HG03095 (cell line): ENCODE measurements around the gene ARHGAP8.

Experiments
- ATAC-seq: cut with Tn5 transposase; IDR thresholded peaks from one replicate; pipeline ENCODE4 v1.9.1; 2021; ENCODE audit warnings: moderate library complexity; ENCODE audit not compliant: unreplicated experiment

Gene ARHGAP8

DNA sequence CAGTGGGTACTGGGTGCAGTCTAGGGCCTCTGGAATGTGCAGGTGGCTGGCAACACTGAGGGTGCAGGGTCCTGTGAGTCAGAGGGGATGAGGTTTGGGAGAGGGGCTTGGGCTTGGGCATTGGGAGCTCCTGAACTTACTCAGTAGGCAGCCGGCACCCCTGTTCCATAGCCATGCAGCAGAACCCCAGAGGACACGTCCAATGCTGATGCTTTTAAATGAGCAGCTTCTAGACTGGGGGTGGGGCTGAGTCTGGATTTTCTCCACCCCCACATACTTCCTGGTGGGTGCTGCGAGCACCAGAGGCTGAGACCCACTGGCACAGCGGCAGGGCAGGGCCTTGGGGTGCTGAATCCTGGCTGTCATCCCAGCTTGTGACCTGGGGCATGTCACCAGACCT lies 71.4 kb downstream of the ARHGAP8 start:
- no peak for ATAC-seq

DNA sequence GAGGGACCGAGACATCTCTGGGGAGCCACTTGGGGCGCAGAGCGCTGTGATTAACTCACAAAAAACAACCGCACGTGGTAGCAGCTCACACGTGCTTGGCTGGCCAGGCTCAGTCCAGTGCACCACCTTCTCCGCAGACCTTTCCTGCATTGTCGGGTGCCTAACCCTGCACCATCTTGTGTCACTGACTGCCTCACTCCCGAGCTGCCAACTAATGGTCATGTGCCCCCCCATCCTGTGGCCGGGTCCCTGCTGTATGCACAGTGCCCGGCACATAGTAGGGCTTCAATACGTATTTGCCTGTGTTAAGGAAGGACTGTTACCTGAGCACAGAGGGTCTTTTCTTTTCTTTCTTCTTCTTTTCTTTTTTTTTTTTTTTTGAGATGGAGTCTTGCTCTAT lies 71.9 kb downstream of the ARHGAP8 start:
- ATAC-seq: no peak

DNA sequence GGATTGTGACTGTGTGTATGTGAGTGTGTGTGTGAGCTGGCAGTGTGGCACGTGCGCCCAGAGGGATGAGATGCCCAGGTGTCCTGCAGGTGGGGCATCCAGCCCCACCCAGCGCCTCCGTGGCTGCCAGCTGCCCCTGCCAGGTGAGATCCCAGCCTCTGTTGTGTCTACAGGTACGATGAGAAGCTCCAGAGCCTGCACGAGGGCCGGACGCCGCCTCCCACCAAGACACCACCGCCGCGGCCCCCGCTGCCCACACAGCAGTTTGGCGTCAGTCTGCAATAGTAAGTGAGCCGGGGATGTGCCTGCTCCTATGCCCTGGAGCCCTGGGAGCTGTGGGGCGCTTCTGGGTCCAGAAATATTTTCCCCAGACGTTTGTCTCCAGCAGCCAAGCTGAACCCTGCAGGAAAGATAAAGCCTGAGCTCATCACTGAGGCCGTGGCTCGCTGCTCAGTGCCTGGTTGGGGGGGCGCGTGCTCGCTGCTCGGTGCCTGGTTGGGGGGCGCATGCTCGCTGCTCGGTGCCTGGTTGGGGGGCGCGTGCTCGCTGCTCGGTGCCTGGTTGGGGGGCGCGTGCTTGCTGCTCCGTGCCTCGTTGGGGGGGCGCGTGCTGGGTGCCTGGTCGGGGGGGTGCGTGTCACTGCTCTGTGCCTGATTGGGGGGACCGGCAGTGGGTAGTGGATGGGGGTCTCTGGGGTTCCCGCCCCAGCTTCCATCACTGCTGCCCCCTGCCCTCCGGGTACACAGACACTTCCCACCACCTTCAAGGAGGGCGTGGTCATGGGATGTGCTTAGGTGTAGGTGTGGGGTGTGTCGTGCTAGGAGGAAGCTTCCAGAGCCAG lies 73.2 kb downstream of the ARHGAP8 start:
- ATAC-seq: no peak

DNA sequence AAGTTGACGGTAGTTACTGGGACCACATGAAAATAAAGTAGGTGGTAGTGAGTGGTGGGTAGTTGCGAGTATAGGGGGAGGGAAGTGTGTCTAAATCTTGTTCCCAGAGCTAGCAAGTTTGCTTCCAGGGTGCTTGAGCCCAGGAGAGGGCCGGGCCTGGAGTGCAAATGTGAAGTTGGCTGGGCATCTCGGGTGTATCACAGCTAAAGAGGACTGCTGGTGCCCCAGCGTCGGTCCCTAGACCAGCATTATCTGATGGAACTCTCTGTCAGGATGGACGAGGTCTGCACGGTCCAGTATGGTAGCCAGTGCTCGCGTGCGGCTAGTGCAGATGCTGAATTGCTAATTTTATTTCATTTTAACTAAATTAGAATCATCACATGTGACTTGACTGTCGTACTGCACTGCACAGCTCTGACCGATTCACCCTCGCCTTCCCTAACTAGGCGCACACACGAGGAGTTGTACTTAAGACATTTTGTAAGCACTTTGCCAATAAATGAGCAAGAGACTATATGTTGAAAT lies 75.4 kb downstream of the ARHGAP8 start:
- ATAC-seq: no peak

DNA sequence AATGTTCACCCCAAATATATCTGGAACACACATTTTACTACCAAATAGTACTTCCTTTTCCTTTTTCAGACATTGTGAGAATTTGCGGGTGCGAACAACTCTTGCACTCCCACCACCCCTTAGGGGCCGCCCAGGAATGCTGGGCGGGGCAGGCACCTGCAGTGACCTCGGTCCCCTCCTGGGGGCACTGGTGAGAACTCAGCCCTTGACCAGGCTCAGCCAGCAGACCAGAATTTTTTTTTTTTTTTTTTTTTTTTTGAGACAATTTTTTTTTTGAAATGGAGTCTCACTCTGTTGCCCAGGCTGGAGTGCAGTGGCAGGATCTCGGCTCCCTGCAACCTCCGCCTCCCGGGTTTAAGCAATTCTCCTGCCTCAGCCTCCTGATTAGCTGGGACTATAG lies 75.8 kb downstream of the ARHGAP8 start:
- ATAC-seq: no peak

DNA sequence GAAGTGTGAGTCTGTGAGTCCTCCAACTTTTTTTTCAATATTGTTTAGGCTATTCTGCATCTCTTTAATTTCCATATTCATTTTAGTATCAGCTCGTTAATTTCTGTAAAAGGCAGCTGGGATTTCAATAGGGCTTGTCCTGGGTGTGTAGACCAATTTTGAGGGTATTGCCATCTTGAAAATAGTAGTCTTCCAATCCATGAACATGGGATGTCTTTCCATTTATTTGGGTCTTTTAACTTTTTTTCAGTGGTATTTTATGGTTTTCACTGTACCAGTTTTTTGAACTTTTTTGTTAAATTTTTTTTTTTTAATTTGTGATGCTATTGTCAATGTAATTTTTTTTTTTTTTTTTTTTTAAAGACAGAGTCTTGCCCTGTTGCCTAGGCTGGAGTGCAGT lies 79.5 kb downstream of the ARHGAP8 start:
- ATAC-seq: no peak

DNA sequence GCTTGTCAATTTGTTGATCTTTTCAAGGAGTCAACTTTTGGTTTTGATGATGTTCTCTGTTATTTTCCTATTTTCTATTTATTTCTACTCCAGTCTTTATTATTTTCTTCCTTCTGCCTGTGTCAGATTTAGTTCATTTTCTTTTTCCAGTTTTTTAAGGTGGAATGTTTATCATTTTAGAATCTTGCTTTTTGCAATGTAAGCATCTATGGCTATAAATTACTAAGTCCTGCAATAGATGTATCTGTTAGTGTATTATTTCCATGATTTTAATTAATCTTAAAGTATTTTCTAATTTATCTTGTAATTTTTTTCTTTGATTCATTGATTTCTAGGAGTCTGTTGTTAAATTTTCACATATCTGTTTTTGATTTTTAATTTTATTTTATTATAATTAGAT lies 81.7 kb downstream of the ARHGAP8 start:
- ATAC-seq: no peak

DNA sequence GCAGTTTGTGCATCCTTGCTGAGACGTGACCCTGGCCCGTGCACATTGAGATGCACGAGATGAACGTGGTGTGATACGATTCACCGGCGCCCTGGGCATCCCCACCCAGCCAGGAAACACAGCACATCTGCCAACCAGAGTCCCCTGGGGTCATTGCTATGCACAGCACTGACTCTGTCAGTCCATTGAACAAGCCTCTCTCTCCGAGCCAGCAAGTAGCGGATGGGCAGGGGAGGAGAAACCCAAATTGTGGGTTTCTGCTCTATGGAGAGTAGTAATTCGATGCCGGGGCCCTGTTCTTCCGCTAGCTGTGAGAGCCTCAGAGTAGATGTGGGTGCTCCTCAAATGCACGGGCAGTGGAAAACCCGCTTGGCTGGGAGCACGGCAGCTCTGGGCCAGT lies 85.1 kb downstream of the ARHGAP8 start:
- no peak for ATAC-seq

DNA sequence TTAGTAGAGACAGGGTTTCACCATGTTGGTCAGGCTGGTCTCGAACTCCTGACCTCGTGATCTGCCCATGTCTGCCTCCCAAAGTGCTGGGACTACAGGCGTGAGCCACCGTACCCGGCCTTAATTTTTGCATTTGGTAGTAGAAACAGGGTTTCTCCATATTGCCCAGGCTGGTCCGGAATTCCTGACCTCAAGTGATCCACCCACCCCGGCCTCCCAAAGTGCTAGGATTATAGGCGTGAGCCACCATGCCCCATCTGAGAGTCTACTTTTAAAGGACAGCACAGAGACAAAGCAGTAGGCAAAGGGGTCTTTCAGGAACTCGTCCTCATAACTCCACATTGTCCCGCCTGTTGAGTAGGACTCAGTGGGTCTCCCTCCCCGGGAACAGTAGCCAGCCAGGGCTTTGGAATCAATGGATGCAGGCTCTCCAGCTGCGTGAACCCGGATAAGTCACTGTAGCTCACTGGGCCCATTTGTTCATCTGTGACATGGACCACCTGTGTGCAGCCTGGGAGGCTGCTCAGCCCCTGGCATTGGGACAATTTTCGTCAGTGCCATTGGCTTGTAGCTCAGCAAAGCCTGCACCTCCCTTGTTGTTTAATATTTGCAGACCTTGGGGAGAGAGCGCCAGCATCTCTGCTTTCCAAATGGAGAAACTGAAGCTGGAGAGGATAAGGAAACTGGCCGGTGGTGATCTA lies 86.1 kb downstream of the ARHGAP8 start:
- ATAC-seq: no peak

DNA sequence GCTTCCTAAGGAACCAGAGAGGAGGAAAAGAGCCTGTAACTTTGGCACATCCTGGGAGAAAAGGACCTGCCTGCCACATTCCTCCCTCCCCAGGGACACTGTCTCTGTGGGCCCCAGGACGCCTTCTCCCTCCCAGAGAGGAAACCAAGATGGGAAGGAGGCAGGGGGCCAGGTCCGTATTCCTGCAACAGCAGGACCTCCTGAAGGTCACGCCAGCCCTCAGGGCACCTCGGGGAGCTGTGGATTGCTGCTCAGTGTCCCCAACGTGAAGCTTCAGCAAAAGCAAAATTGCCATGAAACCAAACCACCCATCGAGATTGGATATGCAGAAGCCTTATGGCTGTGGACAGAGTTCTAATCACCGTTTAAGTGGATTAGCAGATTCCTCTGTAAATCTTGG lies 86.7 kb downstream of the ARHGAP8 start:
- ATAC-seq: no peak

DNA sequence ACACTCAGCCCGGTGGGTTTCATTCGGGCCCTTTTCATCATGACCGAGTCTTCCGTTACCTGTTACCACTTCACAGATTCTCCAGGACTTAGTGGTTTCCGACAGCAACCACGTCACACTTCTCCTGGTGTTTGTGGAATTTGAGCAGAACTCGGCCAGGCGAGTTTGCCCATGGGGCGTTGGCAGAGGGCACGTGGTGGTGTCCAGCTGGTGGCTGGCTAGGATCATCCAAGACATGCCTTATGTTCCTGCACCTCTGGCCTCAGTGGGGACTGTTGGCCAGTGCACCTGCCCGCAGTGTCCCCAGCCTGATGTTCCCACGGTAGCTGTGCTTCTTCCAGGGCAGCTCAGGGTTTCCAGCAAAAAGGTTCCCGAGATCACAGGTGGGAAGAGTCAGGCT lies 87.3 kb downstream of the ARHGAP8 start:
- no peak for ATAC-seq

DNA sequence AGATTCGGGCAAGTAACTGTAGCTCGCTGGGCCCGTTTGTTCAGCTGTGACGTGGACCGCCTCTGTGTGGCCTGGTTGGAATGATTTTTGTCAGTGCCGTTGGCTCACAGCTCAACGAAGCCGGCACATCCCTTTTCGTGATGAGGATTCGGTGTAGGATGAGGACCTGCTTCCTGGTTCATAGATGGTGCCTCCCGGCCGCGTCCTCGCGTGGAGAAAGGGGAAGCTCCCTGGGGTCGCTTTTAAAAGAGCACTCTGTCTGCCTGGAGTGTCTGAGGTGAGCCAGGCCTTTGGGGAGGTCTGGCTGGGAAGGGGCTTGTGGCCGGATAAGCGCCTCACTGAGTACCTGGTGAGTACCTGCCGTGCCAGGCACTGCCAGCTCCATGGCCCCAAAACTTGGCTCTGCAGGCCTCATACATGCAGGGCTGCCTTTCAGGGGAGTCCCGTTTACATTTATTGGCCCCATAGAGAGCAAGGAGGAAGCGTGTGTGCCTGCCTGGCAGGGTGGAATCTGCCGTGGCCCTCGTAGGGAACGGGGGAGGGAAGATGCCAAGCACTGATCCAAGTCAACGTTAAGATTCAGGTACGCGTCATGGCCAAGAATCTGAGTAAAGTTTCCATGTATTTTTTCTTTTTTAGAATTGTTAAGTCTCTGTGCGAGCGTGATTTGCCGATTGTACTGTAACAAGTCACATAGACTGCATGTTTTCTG lies 88.4 kb downstream of the ARHGAP8 start:
- ATAC-seq: no peak

DNA sequence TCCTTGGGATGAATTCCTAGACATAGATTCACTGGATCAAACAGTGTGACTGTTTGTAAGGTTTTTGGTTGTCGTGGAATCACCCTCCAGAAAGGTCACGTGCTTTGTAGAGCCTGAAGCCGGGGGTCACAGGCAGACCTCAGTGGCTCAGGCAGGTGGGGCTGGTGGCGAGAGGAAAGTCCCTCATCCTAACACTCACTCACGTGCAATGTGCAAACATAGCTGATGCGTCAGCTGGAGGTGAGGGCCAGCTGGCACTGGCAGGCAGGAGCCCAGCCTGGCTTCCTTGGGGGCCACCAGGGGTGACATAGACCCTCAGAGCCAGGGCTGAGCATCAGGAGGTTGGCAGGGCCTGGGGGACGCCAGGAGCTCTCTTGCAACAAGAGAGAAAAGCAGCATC lies 90.0 kb downstream of the ARHGAP8 start:
- no peak for ATAC-seq

DNA sequence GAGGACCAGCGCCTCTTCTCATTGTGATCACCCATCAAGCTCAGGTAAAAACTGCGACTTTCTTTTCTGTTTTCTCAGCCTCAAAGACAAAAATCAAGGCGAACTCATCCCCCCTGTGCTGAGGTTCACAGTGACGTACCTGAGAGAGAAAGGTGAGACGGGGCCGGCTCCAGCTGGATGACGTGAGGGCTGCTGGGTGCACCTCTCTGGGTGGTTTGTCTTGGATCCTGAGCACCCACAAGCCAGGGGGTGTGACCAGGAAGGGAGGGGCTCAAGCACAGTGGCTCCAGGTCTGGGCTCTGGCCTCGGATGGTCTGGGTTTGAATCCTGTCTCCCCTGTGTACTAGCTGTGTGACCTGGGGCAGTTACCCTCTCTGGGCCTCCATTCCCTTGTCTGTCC lies 92.8 kb downstream of the ARHGAP8 start:
- ATAC-seq: no peak

DNA sequence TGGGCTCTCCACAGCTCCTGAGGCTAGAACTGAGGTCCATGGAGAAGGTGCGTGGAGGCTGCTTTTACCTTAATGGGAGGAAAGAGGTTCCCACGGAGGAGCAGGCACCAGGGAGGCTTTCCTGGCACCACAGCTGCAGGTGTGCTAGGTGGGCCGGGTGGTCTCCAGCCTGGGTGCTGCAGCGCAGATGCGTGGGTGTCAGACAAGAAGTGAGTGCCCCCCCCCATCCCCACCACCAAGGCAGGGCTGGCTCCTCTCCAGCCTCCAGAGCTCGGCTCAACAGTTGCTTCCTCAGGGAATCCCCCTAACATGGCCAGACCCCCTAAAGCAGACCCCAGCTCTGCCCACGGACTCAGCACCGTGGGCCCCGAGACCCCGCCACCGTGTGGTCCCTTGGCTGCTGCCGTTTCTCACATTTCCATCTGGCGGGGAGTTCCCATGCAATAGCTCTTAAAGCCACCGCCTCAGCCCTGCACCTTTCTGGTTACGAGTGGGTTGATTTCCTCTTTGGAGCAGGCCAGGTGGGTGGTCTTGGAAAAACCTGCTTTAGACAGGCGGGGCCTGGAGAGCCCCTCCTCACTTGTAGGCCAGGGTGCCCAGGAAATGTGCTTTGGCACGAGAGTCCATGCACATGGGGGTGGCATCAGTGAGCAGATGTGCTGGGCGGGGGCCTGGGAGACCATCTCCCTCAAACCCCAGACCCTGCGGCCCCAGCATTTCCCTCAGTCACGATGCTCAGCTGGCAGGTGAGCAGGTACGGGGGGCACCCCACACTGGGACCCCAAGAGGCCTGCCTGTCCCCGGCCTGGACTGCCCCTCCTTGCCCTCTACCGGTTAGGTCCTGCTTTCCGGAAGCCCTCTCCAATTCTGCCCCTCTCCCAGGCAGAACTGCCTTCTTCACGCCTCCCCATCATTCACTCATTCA lies 93.7 kb downstream of the ARHGAP8 start:
- ATAC-seq: no peak

DNA sequence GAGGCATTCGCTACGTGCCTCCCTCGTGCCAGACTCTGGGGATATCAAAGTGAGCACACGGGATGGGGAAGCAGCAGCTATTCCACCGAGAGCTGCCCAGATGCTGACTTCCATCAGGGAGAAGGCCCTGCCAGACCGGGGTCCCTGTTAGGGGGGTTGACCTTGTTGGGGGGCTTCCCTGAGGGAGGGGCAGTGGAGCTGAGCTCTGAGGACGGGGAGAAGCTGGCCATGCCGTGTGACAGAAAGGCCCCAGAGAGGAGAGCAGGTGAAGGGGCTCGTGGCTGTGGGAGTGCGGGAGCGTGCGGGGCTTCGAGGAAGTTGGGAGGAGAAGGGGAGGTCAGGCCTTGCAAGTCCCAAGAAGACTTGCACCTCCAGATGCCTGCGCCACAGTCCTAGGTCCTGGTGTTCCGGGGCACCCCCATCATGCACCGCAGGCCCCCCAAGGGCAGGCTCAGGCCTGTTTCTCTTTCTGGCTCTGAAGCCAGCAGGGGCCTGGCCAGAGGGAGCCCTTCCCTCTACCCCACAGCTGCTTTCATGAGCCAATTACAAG lies 94.4 kb downstream of the ARHGAP8 start:
- ATAC-seq: no peak

DNA sequence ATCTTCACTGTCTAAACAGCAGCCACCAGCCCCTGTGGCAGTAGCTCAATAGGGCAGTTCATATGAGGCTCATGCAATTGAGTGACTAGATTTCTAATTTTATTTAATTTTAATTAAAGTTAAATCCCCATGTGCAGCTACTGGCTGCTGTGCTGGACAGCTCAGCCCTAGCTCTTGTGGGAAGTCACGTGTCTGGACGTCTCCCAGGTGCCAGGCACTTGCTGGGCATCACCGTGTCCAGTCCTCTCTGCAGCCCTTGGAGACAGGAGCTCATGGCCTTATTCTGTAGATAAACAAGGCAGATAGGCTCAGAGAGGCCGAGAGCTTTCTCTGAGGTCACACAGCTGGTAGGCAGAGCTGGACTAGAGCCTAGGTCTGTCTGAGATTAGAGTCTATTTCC lies 95.0 kb downstream of the ARHGAP8 start:
- ATAC-seq: no peak

DNA sequence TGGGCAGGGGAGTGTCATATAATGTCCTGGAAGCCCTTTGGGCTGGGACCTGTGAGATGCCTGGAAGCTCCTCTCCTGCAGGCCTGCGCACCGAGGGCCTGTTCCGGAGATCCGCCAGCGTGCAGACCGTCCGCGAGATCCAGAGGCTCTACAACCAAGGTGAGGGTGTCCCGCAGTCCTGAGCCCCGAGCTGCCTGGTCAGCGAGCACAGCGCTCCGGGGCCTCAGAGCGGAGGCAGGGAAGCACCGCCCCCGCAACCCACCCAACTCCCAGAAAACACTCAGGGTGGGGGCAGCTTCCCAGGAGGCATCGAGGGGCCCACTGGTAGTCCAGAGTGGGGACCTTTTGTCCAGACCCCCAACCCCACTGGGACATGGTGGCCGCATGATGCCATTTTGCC lies 95.5 kb downstream of the ARHGAP8 start:
- ATAC-seq: no peak

DNA sequence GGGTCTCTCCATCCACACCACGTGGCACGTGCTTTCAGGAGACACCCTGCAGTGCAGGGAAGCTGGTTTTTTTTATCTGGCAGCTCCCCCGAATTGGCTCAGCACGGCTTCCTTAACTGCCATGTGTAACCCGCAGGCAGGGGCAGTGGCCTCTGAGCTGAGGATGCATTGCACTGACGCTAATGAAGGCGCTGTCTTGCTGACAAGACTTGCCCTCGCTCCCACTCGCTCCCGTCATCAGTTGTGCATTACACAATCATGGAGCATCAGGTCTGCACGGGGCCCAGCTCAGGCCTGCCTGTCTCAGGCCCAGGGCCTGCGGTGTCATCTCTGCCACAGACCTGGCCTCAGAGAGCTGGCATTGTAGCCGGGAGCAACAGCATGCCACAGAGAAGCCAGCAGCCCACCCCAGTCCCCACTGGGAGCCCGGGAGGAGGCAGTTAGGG lies 95.9 kb downstream of the ARHGAP8 start:
- ATAC-seq: no peak

DNA sequence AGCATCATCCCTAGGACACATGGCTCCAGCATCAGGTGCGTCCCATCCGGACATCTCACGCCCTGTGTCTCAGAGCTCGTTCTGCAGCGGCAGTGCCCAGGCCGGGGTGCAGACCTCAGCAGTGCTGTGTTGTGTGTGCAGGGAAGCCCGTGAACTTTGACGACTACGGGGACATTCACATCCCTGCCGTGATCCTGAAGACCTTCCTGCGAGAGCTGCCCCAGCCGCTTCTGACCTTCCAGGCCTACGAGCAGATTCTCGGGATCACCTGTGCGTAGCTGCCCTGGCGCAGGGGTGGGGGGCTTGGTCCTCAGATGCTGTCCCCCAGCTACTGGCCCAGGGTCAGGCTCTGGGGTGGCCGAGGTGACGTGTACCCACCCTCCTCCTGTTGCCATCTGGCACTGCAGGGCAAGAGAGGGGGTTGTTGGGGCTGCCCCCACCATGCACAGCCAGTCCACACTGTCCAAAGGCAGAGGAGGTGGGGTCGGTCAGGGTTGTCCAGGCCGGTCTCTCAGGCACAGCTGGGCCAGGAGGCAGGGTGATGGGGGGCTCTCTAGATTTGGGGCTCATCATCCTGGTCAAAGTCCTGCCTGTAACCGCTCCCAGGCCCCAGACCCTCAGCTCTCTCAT lies 96.5 kb downstream of the ARHGAP8 start:
- ATAC-seq: no peak
